ENCODE measurements around the gene RIC3.

DNA sequence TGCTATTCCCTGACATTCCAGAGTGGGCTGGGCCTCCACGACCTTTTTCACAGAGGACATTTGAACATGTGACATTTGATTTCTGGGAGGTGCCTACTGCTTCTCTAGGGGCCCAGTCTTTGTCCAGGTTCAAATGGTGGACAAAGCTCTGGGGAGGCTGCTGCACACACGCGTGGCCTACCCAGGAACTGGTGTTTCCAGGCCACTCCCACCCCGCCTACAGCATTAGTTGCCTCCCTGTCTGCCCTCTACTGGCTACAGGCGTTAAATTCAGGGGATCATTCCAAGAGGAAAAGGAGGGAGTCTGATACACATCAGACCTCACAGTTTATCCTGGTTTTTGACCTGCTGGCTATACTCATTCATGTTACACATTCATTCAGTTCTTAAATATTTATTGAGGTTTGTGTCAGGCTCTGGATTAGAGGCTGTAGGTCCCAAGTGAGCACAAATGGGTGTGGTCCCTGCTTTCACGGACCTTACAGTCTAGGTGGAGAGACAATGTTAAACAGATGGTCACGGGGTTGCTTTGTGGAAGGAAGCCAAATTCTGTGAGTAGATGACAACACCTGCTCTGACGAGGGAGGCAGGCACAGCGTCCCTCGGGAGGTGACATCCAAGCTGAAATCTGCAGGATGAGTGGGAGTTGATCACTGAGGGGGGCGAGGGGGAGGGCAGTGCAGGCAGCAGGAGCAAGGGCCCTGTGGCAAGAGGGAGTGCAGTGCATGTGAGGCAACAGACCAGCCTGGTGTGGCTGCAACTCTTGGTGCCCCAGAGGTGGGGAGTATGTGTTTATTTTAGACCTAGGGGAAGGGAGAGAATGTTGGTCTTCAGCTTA, 76.0 kb downstream of the RIC3 start:
- TF ChIP-seq EZH2 (optimal IDR thresholded peaks at IDR 0.05; ENCODE audit: low read depth, low read length), result no peak
- TF ChIP-seq, protein P1, sequence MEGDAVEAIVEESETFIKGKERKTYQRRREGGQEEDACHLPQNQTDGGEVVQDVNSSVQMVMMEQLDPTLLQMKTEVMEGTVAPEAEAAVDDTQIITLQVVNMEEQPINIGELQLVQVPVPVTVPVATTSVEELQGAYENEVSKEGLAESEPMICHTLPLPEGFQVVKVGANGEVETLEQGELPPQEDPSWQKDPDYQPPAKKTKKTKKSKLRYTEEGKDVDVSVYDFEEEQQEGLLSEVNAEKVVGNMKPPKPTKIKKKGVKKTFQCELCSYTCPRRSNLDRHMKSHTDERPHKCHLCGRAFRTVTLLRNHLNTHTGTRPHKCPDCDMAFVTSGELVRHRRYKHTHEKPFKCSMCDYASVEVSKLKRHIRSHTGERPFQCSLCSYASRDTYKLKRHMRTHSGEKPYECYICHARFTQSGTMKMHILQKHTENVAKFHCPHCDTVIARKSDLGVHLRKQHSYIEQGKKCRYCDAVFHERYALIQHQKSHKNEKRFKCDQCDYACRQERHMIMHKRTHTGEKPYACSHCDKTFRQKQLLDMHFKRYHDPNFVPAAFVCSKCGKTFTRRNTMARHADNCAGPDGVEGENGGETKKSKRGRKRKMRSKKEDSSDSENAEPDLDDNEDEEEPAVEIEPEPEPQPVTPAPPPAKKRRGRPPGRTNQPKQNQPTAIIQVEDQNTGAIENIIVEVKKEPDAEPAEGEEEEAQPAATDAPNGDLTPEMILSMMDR (IDR thresholded peaks at IDR 0.05; ENCODE audit: low read length), result peak; percentile 76

Data from MM.1S (cell line).